GM19240 (cell line): ENCODE measurements around the gene PELI1.
"Not testable (repeated sequence)": the region's sequence is repeated elsewhere in the genome, so short reads cannot be mapped to it uniquely, and the experiment has no call there.

ENCODE experiments used
- DNase-seq: peaks from one replicate; pipeline ENCODE4 v3.0.0; 2011; ENCODE audit warnings: low spot score; ENCODE audit not compliant: insufficient read length

The PELI1 gene

DNA sequence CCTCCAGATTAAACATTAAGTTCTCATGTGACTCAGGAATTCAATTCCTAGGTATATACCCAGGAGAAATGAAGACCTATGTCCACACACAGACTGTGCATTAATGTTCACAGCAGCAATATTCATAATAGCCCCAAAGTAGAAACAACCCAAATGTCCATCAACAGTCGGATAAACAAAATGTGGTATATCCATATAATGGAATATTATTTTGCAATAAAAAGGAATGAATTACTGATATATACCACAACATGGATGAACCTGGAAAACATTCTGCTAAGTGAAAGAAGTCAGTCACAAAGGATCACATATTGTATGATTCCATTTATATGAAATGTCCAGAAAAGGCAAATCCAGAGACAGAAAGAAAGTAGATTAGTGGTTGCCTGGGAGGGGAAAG, 20.5 kb downstream of the PELI1 start:
- DNase-seq: no peak

GRCh38 chr2:64122358-64122757, 21.9 kb downstream of the PELI1 start:
- DNase-seq: no peak

- no peak for DNase-seq
These were observed 23.3 kb downstream of the PELI1 start for GRCh38 chr2:64120928-64121327.

DNA sequence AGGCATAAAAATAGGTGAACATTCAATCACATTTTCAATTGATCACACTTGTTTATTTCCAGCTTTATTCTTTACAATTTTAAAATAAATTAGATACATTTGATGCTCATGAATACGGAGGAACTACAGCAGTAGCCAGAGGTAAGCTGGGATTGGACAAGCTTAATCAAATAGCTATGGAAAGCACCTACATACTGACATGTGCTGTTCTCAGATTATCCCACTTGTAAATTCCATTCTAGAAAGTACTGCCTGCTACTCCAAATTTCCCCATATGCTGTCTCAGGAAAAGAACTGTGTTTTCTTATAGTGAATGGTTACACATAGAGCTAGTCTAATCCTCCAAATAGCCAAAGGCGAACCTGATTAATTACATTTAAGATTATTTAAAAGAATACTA, 24.2 kb downstream of the PELI1 start:
- no peak for DNase-seq

GRCh38 chr2:64119369-64119768, 24.9 kb downstream of the PELI1 start:
- DNase-seq: no peak

- DNase-seq: no peak
These were observed 28.2 kb downstream of the PELI1 start for GRCh38 chr2:64115808-64116598.

DNA sequence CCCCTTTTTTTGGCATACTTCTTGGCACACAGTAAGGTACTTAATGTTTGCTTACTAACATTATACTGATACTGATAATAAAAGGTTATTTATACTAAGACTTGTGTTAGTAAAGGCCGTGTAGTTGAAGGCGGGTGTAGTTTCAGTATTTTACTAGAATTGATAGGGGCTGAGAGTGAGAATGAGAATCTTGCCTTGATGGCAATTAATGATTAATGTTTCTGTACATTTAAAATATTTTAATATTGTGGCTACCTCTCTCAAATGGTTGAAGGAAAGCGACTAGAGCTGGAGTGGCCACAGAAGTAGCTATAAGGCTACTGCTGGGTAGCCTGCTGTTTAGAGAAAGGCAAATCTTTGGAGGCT, 29.3 kb downstream of the PELI1 start:
- no peak for DNase-seq

GRCh38 chr2:64114063-64114911, 29.9 kb downstream of the PELI1 start:
- no peak for DNase-seq

DNA sequence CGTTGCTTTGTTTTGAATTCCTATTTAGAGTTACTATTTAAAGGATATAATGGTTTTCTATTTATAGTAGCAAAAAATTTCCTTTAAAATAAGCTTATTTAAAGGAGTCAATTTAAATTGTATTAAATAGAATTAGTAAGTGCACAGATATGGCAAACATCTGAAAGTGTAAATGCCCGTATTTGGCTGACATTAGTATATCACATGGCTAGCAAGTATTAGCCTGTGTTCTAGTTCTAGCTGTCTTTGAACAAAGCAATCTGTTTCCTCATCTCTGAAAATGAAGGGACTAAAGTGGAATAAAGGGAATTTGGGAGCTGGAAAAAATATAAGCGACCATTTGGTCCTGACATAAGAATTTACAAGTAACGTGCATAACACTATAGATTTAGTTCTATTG, 32.2 kb downstream of the PELI1 start:
- no peak for DNase-seq

DNA sequence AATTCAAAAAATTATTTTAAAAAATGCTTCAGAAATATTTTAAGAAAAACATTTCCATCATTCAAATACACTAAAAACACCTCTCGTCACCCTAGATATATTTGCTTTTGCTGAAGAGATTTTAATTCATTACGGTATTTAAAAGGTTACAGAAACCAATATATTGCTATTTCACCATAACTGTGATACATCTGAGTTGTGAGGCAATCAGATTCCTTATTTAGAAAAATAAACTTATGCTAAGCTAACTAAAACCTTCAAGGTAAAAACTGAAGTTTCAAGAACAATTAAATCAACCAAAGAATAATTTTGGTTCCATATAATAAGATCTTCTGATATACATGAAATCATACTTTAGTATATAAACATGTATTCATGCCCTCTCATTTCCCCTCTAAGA, 32.8 kb downstream of the PELI1 start:
- DNase-seq: no peak

- no peak for DNase-seq
These were observed 35.5 kb downstream of the PELI1 start for GRCh38 chr2:64108666-64109241.

DNA sequence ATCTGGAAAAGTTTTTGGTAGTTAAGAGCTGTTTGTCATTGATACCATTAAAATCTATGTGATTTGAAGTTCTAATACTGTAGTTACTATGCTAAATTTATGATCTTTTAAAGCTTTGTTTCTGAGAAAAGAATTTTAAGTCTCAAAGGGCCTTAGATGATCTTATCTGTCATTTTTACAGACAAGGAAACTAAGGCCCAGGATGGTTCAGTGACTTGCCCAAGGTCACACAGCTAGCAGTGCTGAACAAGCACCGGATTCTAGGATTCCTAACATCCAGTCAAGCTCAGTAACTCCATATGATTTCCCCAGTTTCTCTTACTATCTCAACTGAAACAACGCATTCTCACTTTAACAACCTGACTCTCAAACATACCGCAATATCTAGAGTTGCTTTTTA, 37.7 kb downstream of the PELI1 start:
- DNase-seq: no peak

DNA sequence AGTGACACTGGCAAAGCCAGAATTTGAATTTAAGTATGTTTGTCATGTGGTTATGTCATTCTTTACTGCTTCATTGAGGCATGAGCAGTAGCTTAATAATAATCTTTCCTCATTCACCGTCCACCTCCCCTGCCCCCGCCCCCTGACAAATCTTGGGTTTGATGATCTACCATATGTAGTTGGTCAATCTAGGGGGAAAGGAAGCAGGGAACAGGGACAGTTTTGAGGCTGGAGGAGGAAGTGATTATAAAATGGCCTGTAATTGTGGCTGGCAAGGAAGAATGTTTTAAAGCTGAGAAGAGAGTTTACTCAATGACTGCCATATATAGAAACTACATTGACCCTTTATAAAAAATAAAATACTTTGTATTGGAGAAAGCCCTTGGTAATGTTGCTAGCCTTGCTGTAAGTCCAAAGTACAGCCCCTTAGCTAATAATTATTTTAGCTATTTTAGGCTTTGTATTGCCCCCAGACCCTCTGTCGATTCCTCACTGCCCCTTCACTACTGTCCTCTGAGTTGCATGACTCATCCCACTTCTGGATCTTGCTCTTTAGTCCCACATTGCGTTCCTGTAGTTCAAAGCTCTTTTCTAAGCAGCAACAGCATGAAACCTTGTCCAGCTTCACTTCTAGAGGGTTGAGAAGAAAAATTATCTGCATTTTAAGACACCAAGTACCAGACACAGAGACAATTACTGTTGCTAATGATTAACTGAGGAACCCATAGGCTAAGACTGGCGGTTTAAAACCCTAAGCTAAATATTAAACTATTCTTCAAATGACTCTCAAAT, 38.4 kb downstream of the PELI1 start:
- DNase-seq: no peak

- DNase-seq: no peak
These were observed 39.3 kb downstream of the PELI1 start for GRCh38 chr2:64104933-64105332.

DNA sequence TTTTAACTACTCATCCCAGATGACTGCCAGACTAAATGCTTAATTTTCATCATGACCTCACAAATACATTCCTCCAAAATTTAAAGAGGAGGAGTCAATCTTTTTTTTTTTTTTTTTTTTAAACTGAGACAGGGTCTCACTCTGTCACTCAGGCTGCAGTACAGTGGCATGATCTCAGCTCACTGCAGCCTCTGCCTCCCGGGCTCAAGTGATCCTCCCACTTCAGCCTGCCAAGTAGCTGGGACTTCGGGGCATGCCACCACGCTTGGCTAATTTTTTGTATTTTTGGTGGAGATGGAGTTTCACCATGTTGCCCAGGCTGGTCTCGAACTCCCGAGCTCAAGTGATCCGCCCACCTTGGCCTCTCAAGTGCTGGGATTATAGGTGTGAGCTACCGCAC, 41.5 kb downstream of the PELI1 start:
- DNase-seq: not testable (repeated sequence)

DNA sequence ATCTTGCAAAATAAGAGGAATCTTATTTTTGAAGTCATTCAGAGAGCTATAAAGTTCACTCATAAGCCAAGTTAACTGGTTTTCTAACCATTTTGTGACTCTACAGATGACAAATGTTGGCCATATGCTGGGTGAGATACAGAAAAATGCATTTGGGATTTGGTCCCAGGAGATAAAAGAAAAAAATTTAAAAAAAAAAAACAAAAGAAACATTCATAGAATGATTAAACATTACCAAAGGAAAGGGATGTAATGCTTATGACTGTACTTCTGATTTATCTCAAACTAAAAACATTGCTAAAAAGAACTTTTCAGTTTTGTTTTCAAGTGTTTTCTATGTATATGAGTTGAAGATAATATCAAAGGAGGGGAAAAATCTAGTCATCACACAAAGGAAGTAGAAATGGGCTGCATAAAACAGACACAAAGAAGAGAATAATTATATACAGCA, 43.1 kb downstream of the PELI1 start:
- DNase-seq: no peak

DNA sequence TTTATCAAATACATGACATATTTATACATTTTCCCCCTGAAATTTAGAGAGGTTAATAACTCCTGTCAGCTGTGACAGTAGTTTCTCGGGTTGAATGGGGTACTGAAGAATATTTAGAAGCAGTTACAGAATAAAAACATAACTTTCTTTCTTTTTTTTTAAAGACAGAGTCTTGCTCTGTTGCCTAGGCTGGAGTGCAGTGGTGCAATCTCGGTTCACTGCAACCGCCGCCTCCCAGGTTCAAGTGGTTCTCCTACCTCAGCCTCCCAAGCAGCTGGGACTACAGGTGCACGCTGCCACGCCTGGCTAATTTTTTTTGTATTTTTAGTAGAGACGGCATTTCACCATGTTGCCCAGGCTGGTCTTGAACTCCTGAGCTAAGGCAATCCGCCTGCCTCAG, 43.6 kb downstream of the PELI1 start:
- DNase-seq: not testable (repeated sequence)

GRCh38 chr2:64094663-64095382, 49.4 kb downstream of the PELI1 start:
- no peak for DNase-seq

- DNase-seq: no peak
These were observed 50.9 kb downstream of the PELI1 start for GRCh38 chr2:64093341-64093740.

- no peak for DNase-seq
These were observed 51.7 kb downstream of the PELI1 start for GRCh38 chr2:64092502-64092901.

DNA sequence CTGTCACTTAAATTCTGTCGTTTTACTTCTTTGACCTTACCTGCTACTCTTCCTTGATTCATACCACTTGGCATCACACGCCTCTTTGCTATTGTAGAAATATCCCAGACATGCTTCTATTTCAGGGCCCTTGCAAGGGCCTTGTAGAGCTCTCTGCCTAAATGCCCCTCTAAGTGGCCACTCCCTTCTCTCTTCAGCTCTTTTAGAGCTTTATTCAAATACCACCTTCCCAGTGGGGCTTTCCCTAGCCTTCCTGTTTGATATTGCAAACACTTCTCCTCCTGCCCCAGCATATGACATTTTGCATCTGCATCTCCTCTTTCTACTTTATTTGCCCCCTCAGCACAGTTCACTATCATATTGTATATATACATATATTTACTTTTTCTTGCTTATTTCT, 54.0 kb downstream of the PELI1 start:
- no peak for DNase-seq
